Hepatocyte (in vitro differentiated cells): ENCODE measurements around the gene HINT3.

Experiments
- EZH2phosphoT487 ChIP-seq: fragments of 200-600 bp; sonication (generic); IDR thresholded peaks from one replicate; pipeline ENCODE4 v1.6.1; 2018; ENCODE audit warnings: antibody characterized with exemption, mild to moderate bottlenecking, low read depth, moderate library complexity; ENCODE audit not compliant: unreplicated experiment, severe bottlenecking
- TF ChIP-seq, protein P1 (sequence below): fragments of 200-600 bp; sonication (generic); IDR thresholded peaks from 2 replicates; pipeline ENCODE4 v1.5.1; 2016; ENCODE audit warnings: antibody characterized with exemption, mild to moderate bottlenecking; ENCODE audit not compliant: poor library complexity

DNA sequence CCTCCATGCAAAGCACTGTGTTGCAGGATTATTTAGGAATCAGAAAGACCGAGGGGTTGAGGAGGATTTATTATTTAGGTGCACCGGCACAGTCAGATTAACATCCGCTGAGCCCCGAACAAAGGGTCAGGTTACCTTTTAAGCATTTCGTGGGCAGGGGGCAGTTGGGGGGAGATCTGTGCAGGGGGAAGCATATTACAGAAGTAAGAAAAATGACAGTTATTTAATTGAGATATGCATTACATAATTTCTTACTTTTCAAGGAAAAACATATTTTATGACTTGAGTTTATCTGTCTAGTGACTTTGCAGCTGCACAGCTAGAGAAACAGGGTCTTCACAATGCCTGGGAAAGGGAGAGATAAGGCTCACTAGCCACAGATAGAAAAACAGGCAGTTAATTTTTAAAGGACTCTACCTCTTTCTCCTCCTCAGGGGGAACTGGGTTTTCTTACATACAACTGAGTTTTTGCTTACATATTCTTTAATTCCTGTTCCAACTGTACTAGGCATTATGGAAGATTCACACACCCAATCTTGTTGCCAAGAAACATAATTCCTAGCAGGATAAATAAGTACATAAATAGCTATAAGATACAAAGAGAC is 1.7 kb upstream of the HINT3 start:
- TF ChIP-seq EZH2phosphoT487, result no peak
- TF ChIP-seq, protein P1, sequence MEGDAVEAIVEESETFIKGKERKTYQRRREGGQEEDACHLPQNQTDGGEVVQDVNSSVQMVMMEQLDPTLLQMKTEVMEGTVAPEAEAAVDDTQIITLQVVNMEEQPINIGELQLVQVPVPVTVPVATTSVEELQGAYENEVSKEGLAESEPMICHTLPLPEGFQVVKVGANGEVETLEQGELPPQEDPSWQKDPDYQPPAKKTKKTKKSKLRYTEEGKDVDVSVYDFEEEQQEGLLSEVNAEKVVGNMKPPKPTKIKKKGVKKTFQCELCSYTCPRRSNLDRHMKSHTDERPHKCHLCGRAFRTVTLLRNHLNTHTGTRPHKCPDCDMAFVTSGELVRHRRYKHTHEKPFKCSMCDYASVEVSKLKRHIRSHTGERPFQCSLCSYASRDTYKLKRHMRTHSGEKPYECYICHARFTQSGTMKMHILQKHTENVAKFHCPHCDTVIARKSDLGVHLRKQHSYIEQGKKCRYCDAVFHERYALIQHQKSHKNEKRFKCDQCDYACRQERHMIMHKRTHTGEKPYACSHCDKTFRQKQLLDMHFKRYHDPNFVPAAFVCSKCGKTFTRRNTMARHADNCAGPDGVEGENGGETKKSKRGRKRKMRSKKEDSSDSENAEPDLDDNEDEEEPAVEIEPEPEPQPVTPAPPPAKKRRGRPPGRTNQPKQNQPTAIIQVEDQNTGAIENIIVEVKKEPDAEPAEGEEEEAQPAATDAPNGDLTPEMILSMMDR, result no peak
